ENCODE data around the gene VMP1.

DNA sequence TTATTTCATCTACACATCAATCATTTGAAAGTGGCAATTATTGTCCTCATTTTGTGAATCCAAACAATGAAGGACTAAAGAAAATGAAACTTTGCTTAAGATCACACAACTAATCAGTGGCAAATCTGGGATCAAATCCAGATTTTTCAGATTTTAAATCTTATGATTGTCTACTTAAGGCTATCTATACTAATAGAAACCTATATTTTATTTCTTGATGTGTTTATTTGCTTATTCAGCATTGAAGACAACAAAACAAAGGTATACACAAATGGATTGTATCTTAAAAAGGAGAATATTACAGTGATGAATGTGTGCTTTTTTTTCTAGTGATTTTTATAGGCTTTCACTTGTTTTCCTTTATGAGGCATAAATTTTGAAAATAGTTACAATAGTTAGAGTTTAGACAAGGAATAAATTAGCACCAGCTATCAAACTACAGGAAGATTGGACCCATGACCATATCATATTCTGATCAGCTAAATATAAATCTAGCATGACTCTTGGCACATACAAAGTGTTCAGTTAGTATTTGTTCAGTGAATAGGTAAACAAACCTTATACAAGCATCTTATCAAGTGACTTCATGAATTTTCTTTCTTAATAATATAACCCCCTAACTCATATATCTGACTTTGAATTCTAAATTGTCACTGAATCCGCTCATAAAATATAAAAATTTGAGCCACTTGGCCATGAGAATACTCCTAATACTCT, 20.5 kb downstream of the VMP1 start:
- no peak for TF ChIP-seq POLR2A (IDR thresholded peaks at IDR 0.05; ENCODE audit: low read length)
- no peak for TF ChIP-seq GATA1 (IDR thresholded peaks at IDR 0.05; ENCODE audit: low read depth, low read length)

Measured in erythroblast (primary cell).